CD4-positive, alpha-beta T cell treated with Interleukin-15 for 1 hour (primary cell): ENCODE data around the gene SPINK4.

ENCODE experiments used
- DNase-seq: peaks from one replicate; pipeline ENCODE4 v3.0.0-alpha.2; 2020

The SPINK4 gene, protein sequence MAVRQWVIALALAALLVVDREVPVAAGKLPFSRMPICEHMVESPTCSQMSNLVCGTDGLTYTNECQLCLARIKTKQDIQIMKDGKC

DNA sequence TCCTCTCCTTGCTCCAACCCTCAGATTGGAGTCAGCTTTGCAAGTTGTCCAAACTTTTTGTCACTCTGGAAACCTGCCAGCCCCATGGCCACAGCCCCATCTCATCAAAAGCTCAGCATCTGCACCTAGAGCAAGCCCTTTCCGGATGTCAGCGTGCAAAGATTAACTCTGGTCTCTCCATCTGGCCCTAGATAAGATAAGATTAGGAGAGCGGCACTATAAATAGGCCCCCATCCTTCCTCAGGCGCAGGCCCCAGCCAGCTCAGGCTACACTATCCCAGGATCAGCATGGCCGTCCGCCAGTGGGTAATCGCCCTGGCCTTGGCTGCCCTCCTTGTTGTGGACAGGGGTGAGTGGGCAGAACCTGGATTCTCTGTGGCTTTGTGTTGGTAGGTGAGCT is at the start of gene SPINK4:
TSS of gene SPINK4 (plus strand) at position 247 of the 400 bp plus-strand sequence. CDS start at position 289, 42 bp downstream.
- no peak for DNase-seq

DNA sequence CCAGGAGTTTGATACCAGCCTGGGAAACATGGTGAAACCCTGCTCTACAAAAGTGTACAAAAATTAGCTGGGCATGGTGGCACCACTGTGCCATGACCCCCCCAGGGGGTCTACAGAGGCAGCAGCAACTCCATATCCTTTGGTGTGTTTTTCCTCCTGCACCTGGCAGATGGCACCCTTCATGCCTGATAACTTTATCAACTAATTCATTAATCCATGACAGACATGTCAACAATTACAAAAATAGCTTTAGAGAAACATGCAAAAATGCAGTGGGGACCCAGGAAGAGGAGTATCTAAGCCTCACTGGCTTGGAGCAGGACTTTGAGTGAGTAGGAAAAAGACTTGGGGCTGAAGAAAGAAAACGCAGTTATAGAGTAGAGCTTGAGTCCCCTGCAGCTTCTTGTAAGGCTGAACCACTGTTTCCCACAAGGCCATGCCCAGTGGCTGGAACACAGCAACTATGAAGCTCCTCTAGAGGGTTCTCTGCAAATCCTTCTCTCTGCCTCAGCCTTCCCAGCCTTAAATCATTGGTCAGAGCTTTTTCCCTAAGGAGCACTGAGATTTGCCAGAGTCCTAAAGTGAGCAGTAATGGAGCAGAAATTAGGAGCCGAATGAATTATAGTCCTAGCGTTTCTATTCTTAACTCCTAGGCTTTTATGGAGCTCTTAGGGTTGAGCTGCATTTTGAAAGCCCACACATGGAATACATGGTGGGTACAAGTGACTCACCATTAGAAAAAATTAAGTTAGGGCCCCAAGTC is 47.3 kb upstream of the SPINK4 start:
- no peak for DNase-seq

DNA sequence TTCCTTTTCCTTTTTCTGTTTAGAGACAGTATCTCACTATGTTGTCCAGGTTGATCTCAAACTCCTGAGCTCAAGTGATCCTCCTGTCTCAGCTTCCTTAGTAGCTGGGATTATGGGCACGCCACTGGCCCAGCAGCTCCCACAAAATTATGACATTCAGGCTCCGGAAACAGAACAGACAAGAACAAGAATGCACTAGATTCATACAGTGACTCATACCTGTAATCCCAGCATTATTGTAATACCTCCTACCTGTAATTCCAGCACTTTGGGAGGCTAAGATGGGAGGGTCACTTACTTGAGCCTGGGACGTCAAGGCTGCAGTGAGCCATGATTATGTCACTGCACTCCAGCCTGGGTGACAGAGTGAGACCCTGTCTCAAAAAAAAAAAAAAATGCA is 46.1 kb upstream of the SPINK4 start:
- no peak for DNase-seq

DNA sequence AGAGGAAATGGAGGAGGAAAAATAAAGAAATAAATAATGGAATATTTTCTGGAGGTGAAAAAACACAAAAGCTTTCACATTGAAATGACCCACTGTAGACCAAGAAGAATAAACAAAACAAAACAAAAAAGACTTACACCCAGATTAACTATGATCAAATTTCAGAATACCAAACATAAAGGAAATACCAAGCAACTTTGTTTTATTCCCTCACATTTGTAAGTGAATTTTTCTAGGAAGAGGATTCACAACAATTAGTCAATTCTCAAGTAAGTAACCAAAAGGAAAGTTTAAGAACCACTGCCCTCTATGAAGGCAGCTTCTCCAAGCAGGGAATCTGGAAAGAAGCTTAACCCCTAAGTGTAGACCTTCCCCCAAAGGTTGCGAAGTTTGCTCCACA is 43.2 kb upstream of the SPINK4 start:
- DNase-seq: no peak

DNA sequence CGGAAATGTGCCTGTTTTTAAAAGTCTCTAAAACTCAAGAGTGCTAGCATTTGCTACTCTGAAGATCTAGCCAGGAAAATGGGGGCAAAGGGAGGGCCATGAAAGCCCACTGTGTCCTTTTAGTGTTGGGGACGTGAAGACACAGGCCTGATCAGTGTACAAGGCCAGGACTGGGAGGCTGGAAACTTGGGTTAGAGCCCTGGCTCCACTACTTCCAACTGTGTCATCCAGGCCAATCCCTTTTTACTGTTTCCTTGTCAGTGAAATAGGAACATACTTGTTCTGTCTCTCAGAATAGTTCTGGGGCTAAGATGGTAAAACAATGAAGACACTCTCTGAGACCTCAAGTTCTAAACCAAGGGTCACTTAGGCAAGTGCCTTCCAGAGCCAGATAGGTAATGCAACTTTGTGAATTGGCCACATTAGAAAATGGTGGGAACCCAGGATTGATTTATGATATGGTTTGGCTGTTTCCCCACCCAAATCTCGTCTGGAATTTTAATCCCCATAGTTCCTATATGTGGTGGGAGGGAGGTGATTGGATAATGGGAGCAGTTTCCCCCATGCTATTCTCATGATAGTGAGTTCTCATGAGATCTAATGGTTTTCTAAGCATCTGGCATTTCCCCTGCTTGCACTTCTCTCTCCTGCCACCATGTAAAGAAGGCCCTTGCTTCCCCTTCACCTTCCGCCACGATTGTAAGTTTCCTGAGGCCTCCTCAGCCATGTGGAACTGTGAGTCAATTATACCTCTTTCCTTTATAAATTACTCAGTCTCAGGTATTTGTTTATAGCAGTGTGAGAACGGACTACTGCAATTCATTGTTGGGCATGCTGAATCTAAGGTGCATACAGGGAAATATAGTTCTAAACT is 42.5 kb upstream of the SPINK4 start:
- DNase-seq: no peak

DNA sequence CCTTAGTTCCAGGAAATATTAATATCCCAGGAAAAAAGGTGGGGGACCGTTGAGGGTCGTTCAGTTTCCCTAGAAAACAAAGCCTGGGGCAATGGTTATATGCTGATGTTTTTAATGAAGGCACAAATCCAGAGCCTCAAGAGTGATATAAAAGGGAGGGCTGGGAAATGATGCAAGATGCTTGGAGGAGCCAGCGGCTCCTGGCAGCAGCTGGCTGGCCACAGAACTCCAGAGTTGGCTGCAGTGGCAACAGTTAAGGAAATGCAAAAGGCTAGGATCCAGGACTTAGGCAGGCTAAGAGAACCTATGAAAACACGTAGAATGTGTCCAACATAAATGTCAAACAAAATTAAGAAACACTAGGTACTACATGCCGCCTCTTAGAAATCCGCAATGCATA is 41.8 kb upstream of the SPINK4 start:
- DNase-seq: no peak

DNA sequence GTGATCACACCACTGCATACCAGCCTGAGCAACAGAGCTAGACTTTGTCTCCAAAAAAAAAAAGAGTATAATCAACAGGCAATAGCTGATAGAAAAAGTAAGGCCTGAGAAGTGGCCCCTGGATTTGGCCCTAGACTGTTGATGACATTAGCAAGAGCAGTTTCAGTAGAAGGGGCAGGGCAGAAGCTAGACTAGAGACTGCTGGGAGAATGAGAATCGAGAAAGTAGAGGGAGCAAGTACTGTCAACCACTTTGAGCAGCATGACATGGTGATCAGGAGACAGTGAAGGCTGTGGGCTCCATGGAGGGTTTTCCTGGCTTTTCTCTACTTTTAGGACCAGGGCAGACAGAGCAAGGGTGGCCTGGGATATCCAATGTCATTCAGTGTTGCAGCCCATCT is 37.9 kb upstream of the SPINK4 start:
- no peak for DNase-seq

DNA sequence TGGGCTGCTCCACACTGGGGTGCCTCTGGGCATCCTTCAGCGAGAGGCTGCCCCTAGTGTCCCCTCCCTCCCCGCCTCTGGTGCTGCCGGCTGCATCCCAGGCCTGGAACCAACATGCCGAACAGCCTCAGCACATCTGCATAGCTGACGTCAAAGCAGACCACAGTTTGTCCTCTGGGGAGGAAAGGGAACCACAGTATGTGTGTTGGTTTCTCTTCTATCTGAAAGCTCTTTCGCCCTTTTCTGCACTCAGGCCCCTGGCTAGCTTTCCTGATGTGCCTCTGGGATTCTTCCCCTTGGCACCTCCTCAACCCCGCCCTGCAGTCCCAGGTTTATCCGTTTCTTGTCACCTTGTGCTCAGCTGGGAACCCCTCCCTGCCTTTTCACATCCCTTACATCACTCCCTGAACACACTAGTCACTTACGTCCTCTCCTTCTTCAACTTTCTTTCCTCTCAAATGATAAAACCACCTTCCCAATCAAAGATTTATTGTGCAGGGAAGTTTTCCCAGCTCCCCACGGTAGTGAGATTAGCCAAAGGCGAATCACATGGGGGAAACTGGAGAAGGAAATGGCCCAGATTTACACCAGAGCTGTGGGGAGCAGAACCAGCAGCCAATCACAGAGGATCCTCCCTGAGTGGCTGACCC is 37.3 kb upstream of the SPINK4 start:
- DNase-seq: peak; percentile 68

DNA sequence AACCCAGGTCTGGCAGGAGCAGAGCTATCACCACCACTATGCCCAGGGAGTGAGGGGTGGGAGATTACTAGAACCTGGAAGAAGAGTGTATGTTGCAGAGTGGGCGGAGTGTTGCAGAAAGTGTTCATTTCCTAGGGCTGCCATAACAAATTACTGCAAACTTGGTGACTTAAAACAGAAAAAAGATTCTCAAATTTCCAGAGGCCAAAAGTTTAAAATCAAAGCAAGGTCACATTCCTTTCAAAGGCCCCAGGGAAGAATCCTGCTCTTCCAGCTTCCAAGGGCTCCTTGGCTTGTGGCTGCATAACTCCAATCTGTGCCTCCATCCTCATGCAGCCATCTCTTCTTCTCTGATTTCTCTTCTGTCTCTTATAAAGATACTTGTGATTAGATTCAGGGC is 30.6 kb upstream of the SPINK4 start:
- DNase-seq: no peak

DNA sequence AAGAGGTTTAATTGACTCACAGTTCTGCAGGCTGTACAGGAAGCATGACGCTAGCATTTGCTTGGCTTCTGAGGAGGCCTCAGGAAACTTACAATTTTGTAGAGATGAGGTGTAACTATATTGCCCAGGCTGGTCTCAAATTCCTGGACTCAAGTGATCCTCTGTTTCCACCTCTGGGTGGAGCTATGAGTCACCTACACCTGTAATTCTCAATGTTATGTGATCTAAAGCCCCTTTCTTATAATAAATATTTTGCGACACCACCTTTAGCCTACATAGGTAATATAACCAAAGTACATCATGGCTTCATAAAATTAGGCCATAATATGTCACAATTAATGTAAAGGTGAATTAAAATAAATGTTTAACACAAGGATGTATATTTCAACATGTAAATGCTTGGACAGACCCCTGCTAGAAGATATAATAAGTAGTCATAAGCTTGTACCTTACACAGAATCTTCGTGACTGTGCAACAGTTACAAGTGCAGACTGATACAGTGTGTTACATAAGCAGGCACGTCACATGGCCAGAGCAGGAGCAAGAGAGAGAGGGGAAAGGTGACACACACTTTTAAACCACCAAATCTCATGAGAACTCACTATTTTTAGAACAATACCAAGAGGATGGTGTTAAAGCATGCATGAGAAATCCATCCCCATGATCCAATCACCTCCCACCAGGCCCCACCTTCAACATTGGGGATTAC is 29.8 kb upstream of the SPINK4 start:
- no peak for DNase-seq

DNA sequence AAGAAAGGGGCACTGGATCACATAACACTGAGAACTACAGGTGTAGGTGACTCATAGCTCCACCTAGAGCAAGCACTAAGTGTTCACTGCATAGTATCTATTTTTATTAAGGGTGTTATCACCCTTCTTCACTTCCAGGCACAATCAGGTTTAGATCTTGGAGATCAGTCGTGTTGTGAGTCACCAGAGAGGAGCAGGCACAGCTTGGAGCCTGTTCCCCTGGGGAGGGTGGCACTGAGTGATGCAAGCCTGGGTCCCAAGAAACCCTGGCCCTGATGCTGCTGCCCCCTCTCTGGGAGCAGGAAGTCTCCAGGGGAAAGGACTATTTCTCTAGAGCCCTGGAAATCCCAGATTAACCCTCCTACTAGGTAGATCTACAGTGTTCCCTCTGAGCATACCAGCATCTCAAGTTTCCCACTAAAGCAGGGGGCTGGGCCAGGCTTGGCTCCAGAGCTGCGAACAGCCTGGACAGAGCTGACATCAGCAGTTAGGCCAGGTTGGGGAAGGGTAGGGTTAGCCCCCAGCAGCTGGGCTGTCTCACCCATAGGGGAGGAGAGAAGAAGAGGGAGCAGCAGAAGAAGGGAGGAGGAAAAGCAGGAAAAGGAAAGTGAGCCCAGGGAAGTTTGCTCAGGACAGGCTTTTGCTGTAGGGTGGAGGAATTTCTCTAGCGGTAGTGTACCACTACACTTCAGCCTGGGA is 28.1 kb upstream of the SPINK4 start:
- DNase-seq: no peak

DNA sequence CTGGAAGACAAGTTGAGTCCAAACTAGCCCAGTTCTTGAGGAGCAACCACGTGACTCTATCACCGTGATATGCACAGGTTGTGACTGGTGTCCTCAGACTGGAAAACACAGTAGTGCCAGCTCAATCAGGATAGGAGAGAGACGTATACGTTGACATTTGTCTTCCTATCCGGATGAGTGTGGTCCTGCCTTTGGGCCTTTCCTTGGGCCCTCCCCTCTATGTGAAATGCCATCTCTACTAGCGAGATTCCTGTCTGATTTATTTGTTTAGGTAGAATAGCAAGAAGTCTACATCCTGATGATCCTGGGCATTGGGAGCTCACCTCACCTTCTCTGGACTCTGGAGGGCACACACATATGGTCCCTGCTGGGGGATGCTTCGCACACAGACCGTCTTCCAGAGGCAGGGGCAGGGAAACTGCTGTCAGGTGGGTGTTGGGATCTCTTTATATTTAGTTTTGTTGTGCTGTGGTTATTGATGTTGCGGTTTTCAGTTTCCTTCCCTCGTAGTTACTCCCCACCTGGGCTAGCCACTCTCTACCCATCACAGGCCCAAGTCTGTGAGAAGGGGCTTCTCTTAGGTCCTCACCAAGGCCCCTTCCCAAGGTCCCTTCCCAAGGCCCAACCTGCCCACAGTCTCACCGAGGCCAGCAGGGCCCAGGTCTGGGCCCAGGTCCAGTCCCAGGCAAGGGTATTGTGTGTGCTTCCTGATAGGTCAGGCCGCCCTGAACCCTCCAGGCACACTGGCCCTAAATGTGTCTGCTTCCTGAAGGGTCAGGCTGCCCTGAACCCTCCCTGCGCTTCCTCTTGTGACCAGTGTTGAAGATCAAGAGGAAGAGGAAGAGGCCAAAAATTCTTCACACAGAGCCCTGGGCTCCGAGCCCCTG is 19.0 kb upstream of the SPINK4 start:
- no peak for DNase-seq

DNA sequence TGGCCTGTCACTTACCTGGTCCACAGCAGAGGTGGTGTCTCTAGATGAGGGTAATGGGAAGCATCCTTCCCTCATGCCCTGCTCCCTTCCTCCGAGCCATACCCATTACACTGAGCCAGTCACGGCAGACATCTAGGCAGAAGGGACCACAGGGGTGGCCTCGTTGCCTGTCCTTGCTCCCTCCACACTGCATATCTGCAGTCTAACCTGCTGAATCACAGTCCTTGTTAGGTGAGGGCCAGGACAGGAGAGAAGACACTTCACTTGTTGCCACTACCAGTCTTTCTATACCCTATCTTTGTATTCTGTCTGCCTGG is 18.4 kb upstream of the SPINK4 start:
- no peak for DNase-seq

DNA sequence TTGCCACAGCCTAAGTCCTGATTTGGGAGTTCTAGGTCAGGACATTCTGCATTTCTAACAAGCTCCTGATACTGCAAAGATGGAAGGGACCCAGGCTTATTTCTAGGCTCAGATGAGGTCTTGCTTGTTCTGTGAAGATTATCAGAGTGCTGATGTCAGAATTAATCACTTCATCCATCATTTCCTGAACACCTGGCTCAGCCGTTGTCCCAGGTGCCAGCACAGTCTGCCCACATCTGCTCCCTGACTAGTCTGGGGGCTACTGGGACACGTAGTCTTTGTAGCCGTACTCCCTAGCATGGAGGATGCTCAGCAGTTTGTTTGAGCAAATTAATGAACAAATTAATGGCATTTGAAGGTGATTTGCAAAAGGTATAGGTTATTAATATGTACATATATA is 17.9 kb upstream of the SPINK4 start:
- no peak for DNase-seq

DNA sequence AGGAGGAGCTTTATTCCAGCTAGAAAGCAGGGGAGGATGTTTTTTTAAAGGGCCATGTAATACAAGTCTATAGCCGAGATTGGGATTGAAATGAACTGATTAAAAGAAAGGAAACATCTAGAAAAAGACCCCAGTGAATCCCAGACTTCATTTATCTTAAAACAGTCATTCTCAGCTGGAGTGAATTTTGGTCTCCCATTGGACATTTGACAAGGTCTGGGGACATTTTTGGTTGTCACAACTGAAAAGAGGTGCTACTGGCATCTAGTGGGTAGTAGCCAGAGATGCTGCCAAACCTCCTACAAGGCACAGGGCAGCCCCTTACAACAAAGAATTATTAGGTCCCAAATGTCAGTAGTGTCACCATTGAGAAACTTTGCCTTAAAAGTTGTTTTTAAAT is 16.3 kb upstream of the SPINK4 start:
- DNase-seq: no peak

DNA sequence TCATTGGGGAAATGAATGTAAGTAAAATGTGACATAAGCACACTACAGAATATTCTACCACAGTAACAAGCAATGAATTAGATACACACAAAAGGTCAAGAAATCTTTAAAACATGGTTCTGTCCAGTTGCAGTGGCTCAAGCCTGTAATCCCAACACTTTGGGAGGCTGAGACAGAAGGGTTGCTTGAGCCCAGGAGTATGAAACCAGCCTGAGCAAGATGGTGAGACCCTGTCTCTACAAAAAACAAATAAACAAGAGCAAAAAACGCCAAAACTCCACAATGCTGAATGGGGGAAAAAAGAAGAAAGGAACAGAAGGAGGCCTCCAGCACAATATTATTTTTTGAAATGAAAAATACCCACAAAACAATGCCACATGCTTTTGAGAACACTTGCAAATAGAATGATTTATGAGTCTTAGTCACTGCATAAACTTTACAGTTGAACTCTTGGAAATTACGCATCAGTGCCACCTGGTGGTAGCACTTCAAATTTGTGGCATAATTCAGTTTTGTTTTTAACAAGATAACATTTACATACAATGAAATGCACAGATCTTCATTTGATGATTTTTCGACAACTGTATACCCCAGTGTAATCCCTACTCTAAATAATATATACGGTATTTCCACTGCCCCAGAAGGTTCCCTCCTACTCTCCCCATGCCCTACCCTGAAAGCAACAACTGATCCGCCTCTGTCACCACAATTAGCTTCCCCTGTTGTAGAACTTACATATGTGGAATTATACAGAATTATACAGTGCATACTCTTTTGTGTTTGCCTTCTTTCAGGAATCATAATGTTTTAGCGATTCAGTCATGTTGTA is 14.4 kb upstream of the SPINK4 start:
- peak; percentile 51 for DNase-seq

DNA sequence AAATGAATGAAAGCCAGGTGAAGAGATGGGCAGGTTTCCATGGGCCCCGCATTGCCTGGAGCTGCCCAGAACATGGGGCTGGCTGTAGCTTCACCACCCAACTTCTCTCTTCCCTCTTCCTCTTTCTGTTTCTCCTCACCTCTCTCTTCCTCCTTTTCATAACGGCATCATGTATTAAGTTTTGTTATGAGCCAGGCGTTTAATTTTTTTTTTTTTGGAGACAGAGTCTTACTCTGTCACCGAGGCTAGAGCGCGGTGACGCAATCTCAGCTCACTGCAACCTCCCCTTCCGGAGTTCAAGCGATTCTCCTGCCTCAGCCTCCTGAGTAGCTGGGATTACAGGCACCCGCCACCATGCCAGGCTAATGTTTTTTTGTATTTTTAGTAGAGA is 13.0 kb upstream of the SPINK4 start:
- peak; percentile 65 for DNase-seq

DNA sequence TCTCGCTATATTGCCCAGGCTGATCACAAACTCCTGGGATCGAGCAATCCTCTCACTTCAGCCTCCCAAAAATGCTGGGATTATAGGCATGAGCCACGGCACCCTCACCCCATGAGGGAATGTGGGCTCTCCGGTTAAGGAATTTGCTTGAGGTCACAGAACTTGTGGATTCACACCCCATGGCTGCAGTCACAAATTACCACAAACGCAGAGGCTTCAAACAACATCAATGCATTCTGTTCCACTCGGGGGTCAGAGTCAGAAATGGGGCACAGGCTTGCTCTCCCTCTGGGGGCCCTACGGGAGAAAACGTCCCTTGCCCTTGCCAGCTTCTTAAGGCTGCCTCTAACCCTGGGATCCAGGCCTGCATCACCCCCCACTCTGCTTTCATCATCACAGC is 12.2 kb upstream of the SPINK4 start:
- DNase-seq: no peak

DNA sequence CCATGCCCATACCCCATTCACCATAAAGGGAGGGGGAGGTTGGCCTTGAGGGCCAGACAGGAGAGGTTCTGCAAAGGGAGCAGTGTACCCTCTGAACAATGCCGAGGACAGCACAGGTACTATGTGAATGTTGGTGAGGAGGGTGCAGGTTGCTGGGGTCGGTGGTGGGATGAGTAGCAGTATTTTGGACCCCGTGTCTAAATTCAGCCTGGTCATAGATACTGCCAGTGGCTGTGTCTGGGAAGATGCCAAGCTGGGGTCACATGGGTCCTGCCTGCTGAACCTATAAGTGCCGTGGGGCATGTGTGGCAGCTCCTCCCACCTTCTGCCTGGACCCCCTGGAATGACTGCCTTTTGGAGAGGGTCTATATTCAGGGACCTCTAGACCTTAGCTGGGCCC is 11.4 kb upstream of the SPINK4 start:
- no peak for DNase-seq

DNA sequence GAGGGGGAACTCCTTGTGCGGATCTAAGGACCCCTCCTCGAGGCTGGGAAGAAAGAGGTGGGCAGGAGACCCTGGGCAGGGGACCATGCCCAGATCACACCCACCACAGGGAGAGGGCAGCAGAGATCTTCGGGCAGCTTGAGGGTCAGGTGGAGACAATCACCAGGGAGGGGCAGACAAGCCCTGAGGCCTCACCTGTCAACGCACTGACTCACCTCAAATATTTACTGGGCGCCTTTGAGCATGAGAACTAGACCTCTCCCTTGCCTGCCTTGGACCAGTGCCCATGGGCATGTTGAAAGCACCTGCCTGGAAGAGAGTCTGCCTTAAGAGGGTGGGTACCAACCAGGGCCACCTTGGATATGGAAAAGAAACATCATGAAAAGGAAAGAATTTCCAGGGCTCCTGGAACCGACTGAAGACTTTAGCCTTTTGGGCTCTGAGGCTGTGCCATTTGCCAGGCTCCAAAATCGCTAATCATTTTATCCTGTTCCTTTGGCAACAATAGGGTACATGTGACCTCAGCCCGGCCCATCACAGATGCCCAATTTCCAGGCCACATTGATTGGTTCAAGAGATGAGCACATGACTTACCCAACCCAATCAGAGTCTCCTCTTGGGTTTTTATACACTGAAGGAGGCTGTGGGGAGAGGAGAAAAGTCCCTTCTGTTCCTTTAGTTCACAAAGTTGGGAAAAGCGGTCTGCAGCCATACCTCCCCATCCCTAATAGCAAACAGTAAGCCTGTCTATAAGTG is 10.4 kb upstream of the SPINK4 start:
- DNase-seq: no peak
